K562 (cell line): Measurements from ENCODE around the gene NUP210. TPM values are rescaled to one million over a fixed set of nuclear protein-coding genes. Genes with fewer than 3 reads are reported as not detected.

Source experiments
- BRD9 ChIP-seq: fragments of 450-650 bp; IDR thresholded peaks from 2 replicates; pipeline ENCODE4 v1.6.1; 2018; ENCODE audit warnings: low read depth; ENCODE audit not compliant: partially characterized antibody
- CC2D1A ChIP-seq: fragments of 450-650 bp; IDR thresholded peaks from 2 replicates; pipeline ENCODE4 v1.6.1; 2017; ENCODE audit warnings: mild to moderate bottlenecking
- CHD1 ChIP-seq: fragments of 200-600 bp; sonication (generic); IDR thresholded peaks from one replicate; pipeline ENCODE4 v1.6.1; 2012; ENCODE audit warnings: mild to moderate bottlenecking, moderate library complexity, low read length, inconsistent platforms
- E2F1 ChIP-seq: sonication (generic); formaldehyde crosslinking; IDR thresholded peaks from 2 replicates; pipeline ENCODE4 v1.8.1; 2023; ENCODE audit warnings: mild to moderate bottlenecking, missing genetic modification reagents, moderate library complexity
- GABPA ChIP-seq: fragments of 200-800 bp; sonication (Bioruptor generic); conservative IDR thresholded peaks from 2 replicates; pipeline ENCODE4 v1.6.1; 2016; ENCODE audit warnings: low read depth, missing genetic modification characterization, missing compliant biosample characterization
- HMG20A ChIP-seq: fragments of 450-650 bp; formaldehyde crosslinking; conservative IDR thresholded peaks from 2 replicates; pipeline ENCODE4 v1.4.0; 2020; ENCODE audit warnings: mild to moderate bottlenecking, mixed read lengths
- MYC ChIP-seq, 2 experiments: fragments of 250-450 bp in 1 of 2; sonication (Bioruptor Pico) in 1 of 2; IDR thresholded peaks; 2 replicates each; pipeline versions ENCODE4 v1.5.1 to v1.6.1; 2012 to 2021; ENCODE audit warnings: low read depth in 2 of 2, borderline replicate concordance in 1 of 2, improper control_type of control experiment in 1 of 2, low read length in 1 of 2, mild to moderate bottlenecking in 1 of 2, moderate library complexity in 1 of 2
- SMAD1 ChIP-seq: fragments of 150-350 bp; IDR thresholded peaks from 2 replicates; pipeline ENCODE4 v1.6.1; 2014; ENCODE audit warnings: low read length, low read depth; ENCODE audit not compliant: partially characterized antibody
- SRSF3 ChIP-seq: fragments of 200-400 bp; formaldehyde crosslinking; IDR thresholded peaks from 2 replicates; pipeline ENCODE4 v1.6.1; 2016; ENCODE audit warnings: mild to moderate bottlenecking, low read length, moderate library complexity; ENCODE audit not compliant: insufficient read depth
- TFAP4 ChIP-seq: sonication (generic); formaldehyde crosslinking; IDR thresholded peaks from 2 replicates; pipeline ENCODE4 v1.8.0; 2022; ENCODE audit warnings: missing genetic modification reagents, mild to moderate bottlenecking, moderate library complexity, borderline replicate concordance
- ZBTB5 ChIP-seq: fragments of 450-650 bp; IDR thresholded peaks from 2 replicates; pipeline ENCODE4 v1.6.1; 2017; ENCODE audit warnings: antibody characterized with exemption
- ZNF318 ChIP-seq, 2 experiments: fragments of 450-650 bp; IDR thresholded peaks; 2 replicates each; pipeline ENCODE4 v1.6.1; 2016; ENCODE audit warnings: mild to moderate bottlenecking in 2 of 2, borderline replicate concordance in 1 of 2, low read depth in 1 of 2, moderate library complexity in 1 of 2
- polyA plus RNA-seq, 8 experiments: library from polyadenylated mRNA; depleted of rRNA in 4 of 8; stranded (reverse) in 5 of 8; unstranded in 3 of 8; fragments of >200 nt; fragmentation: Nextera tagmentation in 2 of 8; fragmentation: Illumina TruSeq in 1 of 8; extraction: Ambion mirVana in 2 of 8; extraction: Trizol in 1 of 8; gene quantifications; 2 replicates each; pipeline versions ENCODE4 v1.2.1 to v1.2.3, GENCODE V29; 2011 to 2014; ENCODE audit warnings: inconsistent platforms in 1 of 8, missing spikeins in 1 of 8
- total RNA-seq, 7 experiments: library from RNA; depleted of rRNA in 6 of 7; stranded (reverse); fragments of >200 nt in 6 of 7; fragmentation: Illumina TruSeq in 2 of 7; extraction: Trizol in 2 of 7; gene quantifications; 2 replicates each; pipeline versions ENCODE4 v1.2.1 to v1.2.3, GENCODE V29; 2011 to 2021; ENCODE audit warnings: low replicate concordance in 1 of 7

Gene NUP210
- total and polyA plus RNA-seq, 9 of the 15 experiments (the other 6 are each of a cell fraction or from before 2014, with no cell fraction given), result 1.2 to 138 (median 44.0) TPM

- 0 out of 2 replicates have a peak, but pooled peaks have one; percentile 15 for TF ChIP-seq MYC (IDR thresholded peaks at IDR 0.05; ENCODE audit: low read depth, low read length)
- no peak for TF ChIP-seq MYC (CRISPR knock-in tag; IDR thresholded peaks at IDR 0.05; ENCODE audit: borderline replicate concordance, low read depth)
- TF ChIP-seq ZBTB5, result no peak
- no peak for TF ChIP-seq CHD1
- TF ChIP-seq TFAP4 (CRISPR knock-in tag), result no peak
- no peak for TF ChIP-seq E2F1 (CRISPR knock-in tag)
- TF ChIP-seq BRD9, result no peak
- no peak for TF ChIP-seq HMG20A (CRISPR knock-in tag)
- TF ChIP-seq SMAD1, result no peak
- TF ChIP-seq ZNF318 (IDR thresholded peaks at IDR 0.05; ENCODE audit: borderline replicate concordance in 1 of 2, low read depth in 1 of 2), result no peak
- no peak for TF ChIP-seq SRSF3
- no peak for TF ChIP-seq CC2D1A
- TF ChIP-seq GABPA (tag), result no peak
Observed at GRCh38 chr3:13282986-13283876, 136.9 kb downstream of the NUP210 start (continued).
